T-helper 1 cell treated with Interleukin-12 subunit alpha and Interleukin-12 subunit beta and Interleukin-4 antibody, amounts not matched to agents 30 ng/mL and 1 ng/mL, for 36 hours (primary cell): ENCODE measurements around the gene AKAP9. TPM values are rescaled to one million over a fixed set of nuclear protein-coding genes. Genes with fewer than 3 reads are reported as not detected.
"Not testable (repeated sequence)": the region's sequence is repeated elsewhere in the genome, so short reads cannot be mapped to it uniquely, and the experiment has no call there.

Experiments
- intact Hi-C: fragments of 100-400 bp; cut with micrococcal nuclease; formaldehyde crosslinking; loops from one replicate; pipeline ENCODE4 v1.15.1; 2024
- total RNA-seq: library from RNA; stranded (reverse); gene quantifications from 2 replicates; pipeline ENCODE4 v1.2.3, GENCODE V29; 2022

AKAP9 gene
- total RNA-seq: 45.3 and 50.7 TPM in 2 replicates

DNA sequence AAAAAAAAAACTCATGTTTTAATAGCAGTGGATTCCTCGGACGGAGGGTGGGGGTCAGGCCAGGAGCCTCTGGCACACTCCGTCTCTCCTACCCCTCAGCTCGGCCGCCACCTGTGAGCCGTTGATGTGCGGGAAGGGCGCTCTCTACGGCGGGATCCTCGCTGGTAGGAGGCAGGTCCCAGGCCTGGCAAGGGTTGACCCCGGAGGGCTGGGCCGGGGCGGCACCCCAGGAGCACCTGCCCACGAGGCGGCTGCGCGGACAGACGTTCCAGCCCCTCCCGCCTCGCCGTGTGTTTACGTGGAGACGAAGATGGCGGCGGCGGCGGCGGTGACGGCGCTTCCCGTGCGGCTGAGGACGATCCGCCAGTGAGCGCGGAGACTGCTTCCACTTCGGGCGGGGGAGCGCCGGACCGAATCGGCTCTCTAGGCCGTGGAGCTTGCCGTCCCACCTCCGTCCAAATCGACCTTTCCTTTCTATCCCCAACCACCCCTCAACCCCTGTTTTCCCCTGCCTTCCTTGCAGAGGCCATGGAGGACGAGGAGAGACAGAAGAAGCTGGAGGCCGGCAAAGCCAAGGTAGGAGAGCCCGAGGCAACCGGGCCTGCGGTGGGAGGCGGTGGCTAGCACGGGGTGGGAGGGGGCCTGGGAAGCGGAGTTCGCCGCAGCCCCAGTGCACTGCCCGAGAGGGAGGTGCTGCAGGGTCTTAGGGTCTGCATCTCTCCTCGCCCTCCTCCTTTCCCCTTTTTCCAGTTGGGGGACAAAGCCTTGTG lies at the start of gene AKAP9:
TSS of gene AKAP9 (plus strand) at position 291 of the 770 bp plus-strand sequence. CDS start at position 529, 238 bp downstream.
- intact Hi-C loops: loop anchor here (1.0 to 5.0 kb wide), 14 partner anchors 13 to 1594 kb away; partner anchors contain the start of genes ANKIB1, CYP51A1, GTPBP10 and KRIT1

DNA sequence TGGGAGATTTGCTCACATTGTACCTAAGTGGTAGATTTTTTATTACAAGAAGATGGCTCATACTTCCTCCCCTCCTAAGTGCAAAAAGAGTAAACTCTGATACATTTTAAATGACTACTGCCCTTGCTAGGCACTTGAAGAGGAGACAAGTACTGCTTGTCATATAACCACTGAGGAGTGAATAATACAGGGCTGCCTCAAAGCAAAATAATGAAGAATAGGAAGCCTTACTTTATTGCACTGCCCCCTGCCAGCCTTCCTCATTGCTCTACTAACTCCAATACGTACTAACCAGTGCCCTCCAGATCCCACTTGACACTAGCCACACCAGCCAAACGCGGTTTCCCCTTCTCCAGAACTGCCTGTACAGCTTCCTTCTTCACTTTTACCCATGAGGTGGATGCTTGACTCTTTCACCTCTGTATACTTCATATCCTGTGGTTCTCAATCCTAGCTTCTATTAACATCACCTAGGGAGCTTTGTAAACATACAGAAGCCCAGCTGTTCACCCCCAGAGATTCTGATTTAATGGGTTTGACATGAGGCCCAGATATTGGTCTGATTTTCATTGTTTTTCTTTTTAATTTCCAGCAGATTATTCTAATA lies 48.5 kb upstream of the AKAP9 start:
- intact Hi-C loops: no loop called here

DNA sequence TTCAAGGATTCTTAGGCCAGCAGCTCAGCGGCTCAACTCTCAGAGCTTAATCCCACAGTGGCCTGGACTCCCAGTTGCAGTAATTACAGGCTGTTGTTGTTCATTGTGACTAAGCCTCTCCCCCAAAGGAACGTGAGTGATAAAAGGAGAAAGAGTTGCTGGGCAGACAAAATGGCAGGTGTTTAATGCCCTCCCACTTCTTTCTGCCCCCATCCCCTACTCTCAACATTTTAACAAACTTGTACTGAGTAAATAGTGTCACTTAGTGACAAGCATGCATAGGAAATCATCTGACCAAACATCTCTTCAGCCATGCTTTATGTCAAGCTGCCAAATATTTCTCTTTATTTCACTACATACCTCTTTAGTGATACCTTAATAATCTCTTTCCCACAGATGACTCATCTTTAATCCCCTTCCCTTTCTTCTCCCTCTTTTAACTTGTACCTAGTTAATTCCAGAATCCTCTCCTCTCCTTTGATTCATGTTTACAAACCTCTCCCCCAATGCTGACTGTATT lies 47.8 kb upstream of the AKAP9 start:
- intact Hi-C loops: no loop called here

DNA sequence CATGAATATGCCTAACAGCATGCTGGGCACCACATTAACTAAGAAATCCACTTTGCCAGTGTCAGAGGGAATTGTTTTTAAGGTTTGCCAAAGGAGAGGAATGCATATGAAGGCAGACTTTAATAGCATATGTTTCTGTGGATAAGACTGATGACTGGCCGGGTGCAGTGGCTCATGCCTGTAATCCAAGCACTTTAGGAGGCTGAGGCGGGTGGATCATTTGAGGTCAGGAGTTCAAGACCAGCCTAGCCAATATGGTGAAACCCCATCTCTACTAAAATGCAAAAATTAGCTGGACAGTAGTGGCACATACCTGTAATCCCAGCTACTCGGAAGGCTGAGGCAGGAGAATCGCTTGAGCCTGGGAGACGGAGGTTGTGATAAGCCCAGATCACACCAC lies 47.0 kb upstream of the AKAP9 start:
- intact Hi-C loops: not testable (repeated sequence)

DNA sequence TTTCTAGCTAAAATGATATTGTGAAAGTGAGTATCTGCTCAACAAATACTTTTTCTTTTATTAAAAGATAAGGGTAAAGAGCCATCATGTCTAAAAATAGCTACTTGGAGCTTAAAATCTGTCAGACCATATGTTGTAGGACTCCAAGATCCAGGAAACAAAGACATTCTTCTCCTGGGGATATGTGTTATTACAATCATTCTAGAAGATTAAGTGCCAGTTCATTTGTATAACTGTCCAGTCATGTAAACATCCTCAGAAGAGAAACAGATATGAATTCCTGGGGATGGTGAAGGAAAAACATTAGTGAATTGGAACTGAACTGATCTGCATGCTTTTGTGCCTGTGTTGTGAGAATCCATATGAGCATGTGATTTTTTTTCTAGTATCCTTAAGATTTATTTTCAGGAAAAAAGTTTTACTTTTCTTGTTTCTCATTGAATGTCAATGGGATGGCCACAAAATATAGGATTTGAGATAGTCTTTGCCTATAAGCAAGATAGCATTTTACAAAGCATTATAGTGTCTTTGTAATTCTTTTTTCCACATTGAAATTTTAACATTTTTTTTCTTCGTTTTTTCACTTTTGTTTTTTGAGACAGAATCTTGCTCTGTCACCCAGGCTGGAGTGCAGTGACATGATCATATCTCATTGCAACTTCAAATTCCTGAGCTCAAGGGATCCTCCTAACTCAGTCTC lies 45.7 kb upstream of the AKAP9 start:
- intact Hi-C loops: no loop called here

DNA sequence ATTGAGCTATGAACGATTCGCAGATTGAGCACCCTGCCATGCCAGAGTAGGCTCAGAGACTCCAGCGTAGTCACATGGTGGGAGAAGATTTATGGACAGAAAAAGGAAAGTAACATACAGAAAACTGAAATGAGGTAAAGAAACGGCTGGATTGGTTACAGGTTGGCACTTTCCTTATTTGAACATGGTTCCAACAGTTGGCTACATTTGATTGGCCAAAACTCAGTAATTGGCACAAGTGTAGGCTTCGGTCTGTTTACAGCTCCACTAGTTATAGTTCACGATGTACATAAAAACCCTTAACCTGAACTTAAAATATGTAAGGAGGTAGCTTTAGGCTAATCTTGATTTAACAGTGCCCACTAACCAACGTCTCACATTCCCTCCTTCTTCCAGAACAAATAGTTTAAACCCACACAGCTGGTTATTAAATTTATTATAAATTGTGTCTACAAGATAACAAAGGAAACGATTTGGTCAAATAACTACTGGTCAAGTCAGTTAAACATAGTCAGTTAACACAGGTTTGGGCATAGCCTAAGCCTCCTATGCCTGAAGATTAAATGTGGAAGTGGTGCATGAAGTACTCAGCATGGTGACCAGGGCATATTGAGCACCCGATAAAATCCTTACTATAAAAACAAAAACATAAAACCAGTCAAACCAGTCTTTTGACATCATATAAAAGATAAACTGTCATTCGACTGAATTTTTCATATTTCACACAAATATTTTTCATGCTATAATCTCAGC lies 42.2 kb upstream of the AKAP9 start:
- intact Hi-C loops: no loop called here

DNA sequence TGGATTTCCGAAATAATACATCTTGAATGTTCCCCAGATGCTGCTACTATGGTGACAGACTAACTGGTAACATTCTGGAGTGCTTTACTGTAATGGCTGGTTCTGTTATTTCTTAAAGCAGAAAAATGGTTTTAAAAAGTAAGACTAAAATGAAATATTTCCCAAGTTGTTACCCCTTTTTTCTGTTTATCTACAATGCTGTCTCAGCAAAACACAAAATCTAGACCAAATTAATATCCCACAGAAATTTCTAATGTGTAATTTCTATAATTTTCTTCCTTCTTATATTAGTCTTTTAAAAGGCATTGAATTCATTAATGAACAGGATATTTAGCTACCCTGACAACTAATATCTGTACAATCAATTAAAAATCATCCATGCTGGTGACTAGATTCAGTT lies 41.1 kb upstream of the AKAP9 start:
- intact Hi-C loops: no loop called here

DNA sequence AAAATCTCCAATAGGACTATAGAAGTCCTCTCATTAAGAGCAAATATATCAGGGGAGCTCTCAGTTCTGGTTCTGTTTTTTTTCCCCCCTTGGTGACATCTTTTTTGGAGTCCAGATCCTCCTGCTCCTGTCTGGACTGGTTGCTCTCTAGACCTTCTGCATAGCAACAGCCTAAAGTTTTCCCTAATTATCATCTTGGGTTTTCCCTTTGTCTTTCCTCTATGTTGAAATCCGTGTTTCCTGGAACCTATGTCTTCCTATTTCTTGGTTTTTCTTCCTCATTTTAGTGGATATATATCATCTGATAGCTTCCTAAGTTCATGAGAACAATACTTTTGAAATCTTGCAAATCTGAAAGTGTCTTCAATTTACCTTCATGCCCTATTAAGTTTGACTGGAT lies 30.5 kb upstream of the AKAP9 start:
- intact Hi-C loops: no loop called here

DNA sequence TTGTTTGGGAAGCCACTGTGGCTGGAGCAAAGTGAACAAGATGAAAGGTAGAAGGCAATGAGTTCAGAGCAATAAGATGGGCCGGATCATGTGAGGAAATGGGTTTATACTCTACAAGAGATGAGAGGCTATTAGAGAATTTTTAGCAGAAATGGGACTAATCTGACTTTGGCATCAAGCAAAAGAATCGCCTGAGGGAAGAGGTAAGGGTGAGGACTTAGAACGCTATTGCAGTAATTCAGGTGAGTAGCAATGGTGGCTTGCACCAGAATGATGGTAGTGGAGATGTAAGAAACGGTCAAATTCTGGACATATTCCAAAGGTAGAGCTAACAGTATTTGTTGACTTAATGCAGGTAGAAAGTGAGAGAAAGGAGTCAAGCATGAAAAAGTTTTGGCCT lies 29.5 kb upstream of the AKAP9 start:
- intact Hi-C loops: no loop called here

DNA sequence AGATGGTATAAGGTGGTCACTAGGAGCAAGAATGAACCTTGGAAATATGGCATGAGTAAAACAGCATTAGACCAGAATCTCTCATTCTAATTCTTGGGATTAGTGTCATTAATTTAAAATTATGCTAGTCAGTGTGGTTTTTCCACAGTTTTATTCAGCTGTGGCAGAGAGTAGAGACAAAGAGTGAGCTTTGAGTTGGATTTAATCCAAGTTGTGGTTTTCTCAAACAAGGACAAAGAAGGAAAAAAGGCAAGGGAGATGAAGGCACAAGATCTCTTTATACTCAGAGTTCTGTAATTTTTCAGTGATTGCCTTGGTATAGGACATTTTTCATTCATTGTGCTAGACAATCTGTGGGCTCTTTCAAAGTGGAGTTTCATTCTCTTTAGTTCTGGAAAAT lies 28.2 kb upstream of the AKAP9 start:
- intact Hi-C loops: no loop called here

DNA sequence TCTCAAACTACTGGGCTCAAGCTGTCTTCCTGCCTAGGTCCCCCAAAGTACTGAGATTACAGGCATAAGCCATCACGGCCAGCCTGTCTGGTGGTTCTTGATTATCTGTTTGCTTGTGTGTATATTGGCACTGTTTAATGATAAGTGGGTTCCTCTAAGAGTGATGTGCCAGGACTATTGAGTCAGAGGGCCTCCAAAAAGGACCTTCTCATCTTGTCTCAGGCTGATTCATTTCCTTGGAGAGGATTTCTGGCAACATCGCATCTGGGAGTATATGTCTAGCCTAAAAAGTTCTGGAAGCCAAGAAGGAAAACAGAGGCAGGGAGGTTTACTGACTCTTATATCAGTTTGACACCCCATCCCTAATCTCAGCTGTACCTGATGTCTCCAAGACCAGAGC lies 27.1 kb upstream of the AKAP9 start:
- intact Hi-C loops: loop anchor here (1.0 kb wide), 1 partner anchor 33 kb away; the partner anchor contains the start of gene MTERF1

DNA sequence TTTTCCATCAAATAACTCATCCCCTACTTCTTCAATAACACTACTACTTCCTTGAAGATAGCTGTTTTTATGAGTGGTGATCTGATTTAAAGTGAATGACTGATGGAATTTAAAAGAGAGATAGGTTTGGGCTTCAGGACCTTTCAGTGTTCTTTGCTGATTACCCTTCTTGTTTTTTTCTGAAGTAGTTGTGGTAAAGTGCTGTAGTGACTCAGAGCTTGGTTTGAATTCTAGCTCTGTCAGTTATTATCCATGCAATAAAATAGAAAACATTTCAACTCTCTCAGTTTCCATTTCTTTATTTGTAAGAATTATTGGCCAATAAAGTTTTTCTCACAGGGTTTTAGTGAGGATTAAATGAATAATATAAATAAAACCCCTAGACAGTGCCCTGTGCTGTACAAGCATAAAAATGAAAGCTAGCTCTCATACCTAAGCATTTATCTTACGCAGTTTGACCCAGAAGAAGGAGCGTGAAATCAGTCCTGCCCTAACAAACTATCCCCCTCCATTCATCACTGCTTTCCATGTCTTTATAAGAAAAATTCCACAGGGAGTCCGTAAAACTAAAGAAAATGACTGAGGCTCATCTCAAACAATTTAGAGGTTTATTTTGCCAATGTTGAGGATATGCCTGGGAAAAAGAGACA lies 25.1 kb upstream of the AKAP9 start:
- intact Hi-C loops: no loop called here

DNA sequence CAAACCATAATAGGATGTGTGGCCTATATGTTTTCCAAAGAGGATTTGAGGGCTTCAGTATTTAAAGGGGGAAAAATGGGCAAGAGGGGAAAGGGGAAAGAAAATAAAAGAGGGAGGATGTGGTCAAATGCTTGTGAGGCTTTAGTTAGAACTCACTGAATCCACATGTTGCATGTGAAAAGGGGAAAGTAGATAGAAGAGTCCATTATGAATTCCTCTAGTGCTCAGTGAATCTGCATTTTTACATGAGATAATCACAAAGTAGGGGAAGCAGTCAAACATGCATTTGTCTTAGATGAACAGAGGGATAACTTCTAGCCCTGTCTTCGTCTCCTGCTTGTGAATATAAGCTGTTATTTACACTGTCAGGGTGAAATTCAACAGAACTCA lies 24.6 kb upstream of the AKAP9 start:
- intact Hi-C loops: no loop called here

DNA sequence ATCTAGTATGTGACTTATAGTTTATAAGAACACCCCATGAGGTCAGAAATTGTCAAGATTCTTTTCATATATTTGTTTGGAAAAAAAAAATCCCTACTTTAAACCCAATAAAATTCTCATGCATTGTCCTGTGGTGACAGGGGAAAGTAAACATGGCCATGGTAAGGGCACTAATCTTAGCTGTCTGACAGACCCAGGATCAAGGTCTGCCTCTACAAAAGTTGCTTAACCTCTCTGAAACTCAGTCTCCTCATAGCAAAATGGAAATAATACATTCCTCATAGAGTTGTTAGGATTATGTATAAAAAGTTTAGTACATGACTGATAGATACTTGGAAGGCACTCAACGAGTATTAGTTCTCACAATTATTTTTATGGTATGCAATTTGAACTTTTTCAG lies 22.3 kb upstream of the AKAP9 start:
- intact Hi-C loops: no loop called here

DNA sequence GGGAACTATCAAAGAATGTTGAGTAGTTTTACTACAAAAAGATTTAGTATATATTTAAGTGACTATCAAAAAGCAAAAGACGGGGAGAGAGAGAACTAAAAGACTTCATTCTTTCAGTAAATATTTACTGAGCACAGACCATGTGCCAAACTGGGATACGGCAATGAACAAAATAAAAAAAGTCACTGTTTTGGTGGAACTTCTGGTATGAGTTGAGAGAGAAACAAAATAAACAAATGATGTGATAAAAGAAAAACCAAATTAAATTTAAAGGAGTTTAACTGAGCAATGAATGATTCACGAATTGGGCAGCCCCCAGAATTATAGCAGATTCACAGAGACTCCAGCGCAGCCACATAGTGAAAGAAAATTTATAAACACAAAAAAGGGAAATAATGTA lies 17.8 kb upstream of the AKAP9 start:
- intact Hi-C loops: no loop called here

DNA sequence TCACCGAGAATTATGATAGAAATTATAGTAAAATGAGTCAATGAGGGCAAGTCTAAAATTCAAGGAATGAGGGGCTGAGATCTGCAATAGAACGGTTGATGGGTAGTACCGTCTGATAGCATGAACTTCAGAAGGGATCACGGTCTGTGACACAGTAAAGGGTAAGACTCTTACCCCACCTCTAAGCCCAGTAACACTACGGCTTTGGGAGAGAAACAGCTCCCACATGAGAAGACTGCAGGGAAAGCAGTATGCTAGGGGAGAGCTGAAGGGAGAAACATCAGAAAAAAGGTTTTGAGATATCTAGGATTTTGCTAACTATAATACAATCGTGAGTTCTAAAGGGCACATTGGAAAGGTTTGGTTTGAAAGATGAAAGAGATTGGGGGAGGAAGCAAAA lies 12.8 kb upstream of the AKAP9 start:
- intact Hi-C loops: no loop called here

DNA sequence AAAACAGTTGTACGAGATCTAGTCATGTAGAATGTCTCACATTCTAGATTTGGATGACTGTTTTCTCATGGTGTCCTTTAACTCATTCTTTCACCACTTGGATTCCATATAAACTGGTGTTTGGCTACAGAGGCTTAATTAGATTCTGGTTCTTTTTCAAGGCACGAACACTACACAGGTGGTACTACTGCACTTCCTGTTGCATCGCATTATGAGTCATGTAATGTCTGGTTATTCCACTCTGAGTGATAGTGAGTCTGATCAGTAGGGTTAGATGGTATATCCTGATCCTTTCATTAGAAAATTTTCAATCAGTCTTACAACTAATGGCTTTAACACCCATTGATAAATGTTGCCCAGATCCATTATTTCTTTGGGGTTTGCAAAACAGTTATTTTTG lies 11.2 kb upstream of the AKAP9 start:
- intact Hi-C loops: no loop called here

DNA sequence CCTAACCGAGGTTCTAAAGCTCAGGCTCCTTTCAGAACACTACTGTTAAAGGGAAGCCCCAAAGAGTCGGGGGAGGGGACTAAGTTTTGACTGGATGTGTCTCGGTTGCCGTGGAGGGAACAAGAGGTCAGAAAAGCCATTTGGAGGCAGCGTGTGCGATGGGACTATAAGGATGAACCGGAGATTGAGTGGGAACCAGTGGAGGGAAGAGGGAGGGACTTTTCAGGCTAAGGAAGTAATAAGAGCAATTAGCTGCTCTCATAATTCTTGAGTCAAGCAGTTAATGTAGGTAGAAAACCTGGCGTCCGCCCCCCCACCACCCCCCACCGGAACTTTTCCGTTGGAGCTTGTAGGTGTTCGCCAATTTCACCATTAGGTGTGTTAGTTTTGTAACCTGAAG lies 491 bp upstream of the AKAP9 start:
- intact Hi-C loops: loop anchor here (1.0 to 5.0 kb wide), 14 partner anchors 13 to 1593 kb away; partner anchors contain the start of genes ANKIB1, CYP51A1, GTPBP10 and KRIT1

DNA sequence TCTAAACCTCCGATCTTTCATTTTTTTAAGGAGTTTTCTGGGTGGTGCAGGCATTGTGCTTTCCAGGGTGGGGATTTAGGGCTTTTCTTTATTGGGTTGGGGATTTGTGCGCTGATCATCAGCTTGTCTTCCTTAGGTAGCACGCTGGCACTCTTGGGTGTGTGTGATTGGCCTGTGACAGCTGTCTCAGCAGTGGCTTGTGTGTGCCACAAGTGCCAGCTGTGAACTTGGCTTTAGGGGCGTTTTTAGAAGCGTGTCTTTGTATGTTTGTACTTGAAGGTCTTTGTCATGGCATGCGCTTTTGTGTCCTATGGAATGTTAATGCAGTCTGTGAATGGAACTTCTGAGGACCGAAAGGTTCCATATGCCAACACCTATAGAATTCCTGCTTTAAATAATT lies 788 bp downstream of the AKAP9 start:
- intact Hi-C loops: loop anchor here (2.0 to 5.0 kb wide), 6 partner anchors 116 to 1595 kb away; partner anchors contain the start of genes GTPBP10, LRRD1, SAMD9L and VPS50

DNA sequence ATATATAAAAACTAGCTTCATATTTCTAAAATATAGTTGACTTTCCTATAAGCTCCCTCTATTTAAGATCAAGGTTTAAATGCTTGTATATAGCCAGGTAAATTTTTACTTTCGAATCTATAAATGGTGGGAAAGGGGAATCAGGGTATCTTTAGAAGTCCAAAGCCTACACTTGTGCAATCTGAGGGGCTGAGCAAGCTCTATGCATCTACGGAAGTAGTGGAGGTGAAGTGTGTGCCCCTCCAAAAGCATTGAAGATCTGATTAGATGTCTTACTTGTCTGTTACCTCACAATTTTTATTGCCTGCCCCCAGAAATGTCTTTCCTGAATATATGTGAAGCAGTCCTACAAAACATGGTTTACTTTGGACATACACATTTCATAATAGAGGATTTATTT lies 1.6 kb downstream of the AKAP9 start:
- intact Hi-C loops: loop anchor here (5.0 kb wide), 3 partner anchors 115 to 1205 kb away; partner anchors contain the start of gene SAMD9L
